ENCODE measurements around the gene TCF25. TPM values are rescaled to one million over a fixed set of nuclear protein-coding genes. Genes with fewer than 3 reads are reported as not detected.

TCF25 gene
- total RNA-seq, 1 donor: 163 TPM

GRCh38 chr16:89892635-89893034 lies 19.2 kb downstream of the TCF25 start:
- DNase-seq (ENCODE audit: low read depth): no peak
- TF ChIP-seq CTCF (IDR thresholded peaks at IDR 0.05; ENCODE audit: insufficient read depth, low read length): no peak
- H3K4me3 ChIP-seq (ENCODE audit: low read depth, low read length): no peak overlapping the region

GRCh38 chr16:89893642-89894548 lies 20.5 kb downstream of the TCF25 start:
- H3K4me3 ChIP-seq (ENCODE audit: low read depth, low read length): no peak overlapping the region
- no peak for DNase-seq (ENCODE audit: low read depth)
- TF ChIP-seq CTCF (IDR thresholded peaks at IDR 0.05; ENCODE audit: insufficient read depth, low read length): no peak

GRCh38 chr16:89895482-89896250 lies 22.3 kb downstream of the TCF25 start:
- DNase-seq (ENCODE audit: low read depth): no peak
- TF ChIP-seq CTCF (IDR thresholded peaks at IDR 0.05; ENCODE audit: insufficient read depth, low read length): no peak
- no peak overlapping the region for H3K4me3 ChIP-seq (ENCODE audit: low read depth, low read length)

DNA sequence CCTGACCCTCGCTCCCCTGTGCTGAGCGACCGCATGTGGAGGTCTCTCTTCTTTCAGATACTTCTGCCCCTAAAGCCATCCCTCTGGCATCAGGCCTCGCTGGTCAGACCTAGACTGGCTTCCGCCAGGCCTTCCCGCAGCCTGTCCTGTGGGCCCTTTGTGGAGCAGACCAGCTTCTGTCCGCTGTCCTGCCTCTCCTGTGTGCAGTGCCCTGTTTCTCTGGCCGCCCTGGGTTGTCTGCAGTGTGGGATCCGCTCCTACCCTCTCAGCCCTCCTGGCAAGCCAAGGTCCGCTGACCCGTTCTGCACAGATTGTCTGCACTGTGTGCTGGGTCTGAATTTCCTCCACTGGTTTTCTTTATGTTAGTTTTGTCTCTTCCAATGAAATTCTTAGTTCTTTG lies 23.8 kb downstream of the TCF25 start:
- no peak overlapping the region for H3K4me3 ChIP-seq (ENCODE audit: low read depth, low read length)
- no peak for DNase-seq (ENCODE audit: low read depth)
- TF ChIP-seq CTCF (IDR thresholded peaks at IDR 0.05; ENCODE audit: insufficient read depth, low read length): no peak

GRCh38 chr16:89898201-89898967 lies 25.0 kb downstream of the TCF25 start:
- no peak overlapping the region for H3K4me3 ChIP-seq (ENCODE audit: low read depth, low read length)
- DNase-seq (ENCODE audit: low read depth): no peak
- no peak for TF ChIP-seq CTCF (IDR thresholded peaks at IDR 0.05; ENCODE audit: insufficient read depth, low read length)

DNA sequence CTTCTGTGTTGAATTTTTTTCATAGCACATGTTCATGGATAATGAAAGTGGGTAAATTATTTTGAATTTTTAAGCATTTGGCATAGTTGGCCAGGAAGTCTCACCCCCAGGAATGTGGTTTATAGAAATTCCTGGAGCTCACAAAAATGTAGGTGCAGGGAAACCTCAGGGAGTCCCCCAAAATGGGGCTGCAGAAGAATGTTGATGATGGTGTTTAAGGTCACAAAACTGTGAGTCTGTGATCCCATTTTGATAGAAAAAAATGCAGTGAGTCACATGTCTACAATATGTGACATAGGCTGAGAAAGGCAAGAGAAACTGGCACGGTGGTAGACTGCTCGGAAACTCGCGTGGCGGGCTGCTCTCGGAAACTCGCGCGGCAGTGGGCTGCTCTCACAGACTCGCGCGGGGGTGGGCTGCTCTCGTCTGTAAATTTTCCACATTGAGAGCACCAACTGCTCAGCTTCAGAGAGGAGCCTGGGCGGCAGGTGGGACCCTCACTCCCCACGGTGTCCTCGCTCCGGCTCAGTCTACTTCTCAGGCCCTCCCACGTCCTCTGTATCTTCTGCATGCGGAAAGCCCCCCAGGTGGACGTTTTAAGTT lies 26.6 kb downstream of the TCF25 start:
- DNase-seq (ENCODE audit: low read depth): no peak
- no peak for TF ChIP-seq CTCF (IDR thresholded peaks at IDR 0.05; ENCODE audit: insufficient read depth, low read length)
- H3K4me3 ChIP-seq (ENCODE audit: low read depth, low read length): no peak overlapping the region

All from fibroblast of the aortic adventitia (primary cell).